HG03342 (cell line): ENCODE measurements around the gene ZWILCH.
"Not testable (repeated sequence)": the region's sequence is repeated elsewhere in the genome, so short reads cannot be mapped to it uniquely, and the experiment has no call there.

Experiments used
- ATAC-seq: cut with Tn5 transposase; IDR thresholded peaks from one replicate; pipeline ENCODE4 v1.9.1; 2021; ENCODE audit warnings: mild to moderate bottlenecking, moderate library complexity; ENCODE audit not compliant: unreplicated experiment

ZWILCH gene

GRCh38 chr15:66504563-66505429 lies at the start of gene ZWILCH, which contains the start of gene RPL4:
ZWILCH (plus strand) TSS chr15:66505326; CDS start chr15:66505339, 13 bp downstream.
RPL4 (minus strand) TSS chr15:66504855; CDS start chr15:66504790, 65 bp downstream.
- peak; percentile 78 for ATAC-seq

DNA sequence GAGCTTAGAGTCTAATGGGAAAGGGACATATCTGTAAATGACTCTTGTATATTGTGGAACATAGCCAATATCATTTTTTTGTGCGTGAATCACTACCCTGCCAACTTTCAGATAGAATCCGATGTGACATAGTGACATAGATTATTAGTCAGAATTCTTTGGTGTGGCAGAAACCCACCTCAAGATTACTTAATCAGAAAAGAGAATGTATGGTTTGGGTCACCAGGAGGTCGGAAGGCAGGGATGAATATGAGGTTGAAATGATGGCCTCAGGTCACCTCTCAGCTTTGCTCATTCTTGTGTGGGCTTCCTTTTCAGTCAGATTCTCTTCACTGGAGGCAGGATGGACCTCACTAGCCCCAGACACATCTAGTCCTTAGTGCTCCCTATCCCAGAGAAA lies 48.9 kb upstream of the ZWILCH start:
- no peak for ATAC-seq

GRCh38 chr15:66459818-66460615 lies 45.1 kb upstream of the ZWILCH start:
- ATAC-seq = no peak

DNA sequence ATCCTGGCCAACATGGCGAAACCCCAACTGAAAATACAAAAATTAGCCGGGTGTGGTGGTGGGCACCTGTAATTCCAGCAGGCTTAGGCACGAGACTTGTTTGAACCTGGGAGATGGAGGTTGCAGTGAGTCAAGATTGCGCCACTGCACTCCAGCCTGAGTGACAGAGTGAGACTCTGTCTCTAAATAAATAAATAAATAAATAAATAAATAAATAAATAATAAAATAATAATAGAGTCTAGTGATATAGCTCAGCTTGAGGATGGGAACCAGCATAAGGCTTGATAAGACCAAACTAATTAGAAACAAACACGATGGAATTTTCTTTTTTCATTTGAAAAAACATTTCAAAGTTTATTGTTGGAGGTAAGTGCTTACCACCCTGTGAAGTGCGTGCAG lies 43.8 kb upstream of the ZWILCH start:
- ATAC-seq = not testable (repeated sequence)

GRCh38 chr15:66461917-66462316 lies 43.2 kb upstream of the ZWILCH start:
- no peak for ATAC-seq

DNA sequence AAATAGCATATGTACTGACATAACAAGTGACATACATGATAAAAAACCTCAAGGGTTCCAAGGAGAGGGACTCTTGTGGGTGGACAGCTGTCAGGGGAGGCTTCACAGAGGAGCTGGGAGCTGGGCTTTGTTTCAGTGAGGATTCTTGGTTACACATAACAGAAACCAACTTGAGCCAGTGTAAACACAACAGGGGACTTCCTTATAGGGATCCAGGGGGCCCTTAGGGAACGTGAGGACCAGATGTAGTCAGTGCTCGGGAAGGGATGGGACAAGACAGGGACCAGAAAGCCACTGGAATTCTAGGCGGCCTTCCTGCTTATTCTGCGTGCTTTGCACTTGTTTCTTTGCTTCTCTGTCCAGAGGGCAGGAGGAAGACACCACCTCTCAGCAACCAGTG lies 42.5 kb upstream of the ZWILCH start:
- ATAC-seq = no peak

- ATAC-seq = not testable (repeated sequence)
Observed at GRCh38 chr15:66465294-66465693, 39.8 kb upstream of the ZWILCH start.

- not testable (repeated sequence) for ATAC-seq
Observed at GRCh38 chr15:66467162-66468040, 37.7 kb upstream of the ZWILCH start.

- not testable (repeated sequence) for ATAC-seq
Observed at GRCh38 chr15:66470825-66471224, 34.3 kb upstream of the ZWILCH start.

DNA sequence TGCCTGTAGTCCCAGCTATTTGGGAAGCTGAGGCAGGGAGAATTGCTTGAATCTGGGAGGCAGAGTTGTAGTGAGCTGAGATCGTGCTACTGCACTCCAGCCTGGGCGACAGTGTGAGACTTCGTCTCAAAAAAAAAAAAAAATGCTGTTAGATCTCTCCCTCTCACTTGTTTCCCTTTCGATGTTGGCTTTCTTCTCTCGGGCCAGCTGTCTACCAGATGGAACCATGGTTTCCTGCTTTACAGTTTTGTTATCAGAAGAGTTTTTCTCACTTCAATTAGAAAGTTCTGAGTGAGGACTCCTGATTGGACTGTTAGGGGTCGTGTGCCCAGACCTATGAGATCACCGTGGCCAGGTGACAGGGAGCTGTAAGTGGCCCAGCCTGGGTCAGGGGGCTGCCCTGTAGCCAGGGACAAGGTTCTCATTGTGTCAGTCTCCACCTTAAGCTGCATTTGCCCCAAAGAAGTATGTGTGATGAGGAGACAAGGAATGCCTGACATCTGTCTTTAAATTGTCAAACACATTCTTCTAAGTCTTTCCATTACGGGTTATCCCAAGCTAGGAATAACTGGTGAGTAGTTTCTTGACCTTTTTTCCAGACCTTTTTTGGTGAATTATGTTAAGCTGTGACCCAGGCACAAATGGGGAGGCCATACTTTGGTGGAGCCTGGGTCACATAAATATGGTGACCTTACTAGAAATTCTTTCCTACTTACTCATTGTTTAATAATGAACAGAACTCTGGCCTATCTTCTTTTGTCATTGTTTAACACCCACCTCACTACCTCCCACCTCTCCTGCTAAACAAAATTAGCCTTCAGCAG lies 32.7 kb upstream of the ZWILCH start:
- ATAC-seq = peak; percentile 90

- no peak for ATAC-seq
Observed at GRCh38 chr15:66474135-66474534, 31.0 kb upstream of the ZWILCH start.

GRCh38 chr15:66474963-66475362 lies 30.2 kb upstream of the ZWILCH start:
- ATAC-seq = no peak

- no peak for ATAC-seq
Observed at GRCh38 chr15:66476535-66476934, 28.6 kb upstream of the ZWILCH start.

DNA sequence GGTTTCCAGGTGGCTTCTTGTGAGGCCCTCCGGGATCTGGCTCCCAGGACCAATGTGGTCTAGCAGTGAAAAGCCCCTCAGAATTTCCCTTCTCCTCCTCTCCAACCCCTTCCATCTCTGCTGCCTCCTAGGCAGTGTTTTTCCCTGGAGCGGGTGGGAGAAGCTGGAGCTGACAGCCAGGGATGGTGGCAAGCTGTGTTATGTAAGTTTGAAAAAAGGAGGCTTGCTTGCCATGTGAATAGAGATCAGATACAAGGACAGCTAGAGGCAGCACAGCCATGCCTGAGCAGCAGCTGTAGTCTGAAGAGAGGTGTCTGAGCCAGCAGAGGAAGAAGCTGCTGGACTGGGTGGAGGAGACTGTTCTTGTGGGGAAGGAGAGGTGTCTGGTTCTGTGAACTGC lies 28.1 kb upstream of the ZWILCH start:
- ATAC-seq = no peak

DNA sequence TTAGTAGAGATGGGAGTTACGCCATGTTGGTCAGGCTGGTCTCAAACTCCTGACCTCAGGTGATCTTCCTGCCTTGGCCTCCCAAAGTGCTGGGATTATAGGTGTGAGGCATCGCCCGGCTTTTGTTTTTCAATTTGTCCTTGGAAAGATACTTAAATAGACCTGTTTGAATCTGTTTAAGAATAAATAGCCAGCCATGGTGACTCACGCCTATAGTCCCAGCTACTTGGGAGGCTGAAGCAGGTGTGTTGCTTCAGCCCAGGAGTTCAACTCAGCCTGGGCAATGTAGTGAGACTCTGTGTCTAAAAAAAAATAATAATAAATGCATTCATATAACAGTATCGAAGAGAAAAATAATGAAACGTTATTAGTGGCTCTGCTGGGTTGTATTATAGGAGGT lies 24.9 kb upstream of the ZWILCH start:
- no peak for ATAC-seq

GRCh38 chr15:66481107-66481856 lies 23.8 kb upstream of the ZWILCH start:
- ATAC-seq = no peak

DNA sequence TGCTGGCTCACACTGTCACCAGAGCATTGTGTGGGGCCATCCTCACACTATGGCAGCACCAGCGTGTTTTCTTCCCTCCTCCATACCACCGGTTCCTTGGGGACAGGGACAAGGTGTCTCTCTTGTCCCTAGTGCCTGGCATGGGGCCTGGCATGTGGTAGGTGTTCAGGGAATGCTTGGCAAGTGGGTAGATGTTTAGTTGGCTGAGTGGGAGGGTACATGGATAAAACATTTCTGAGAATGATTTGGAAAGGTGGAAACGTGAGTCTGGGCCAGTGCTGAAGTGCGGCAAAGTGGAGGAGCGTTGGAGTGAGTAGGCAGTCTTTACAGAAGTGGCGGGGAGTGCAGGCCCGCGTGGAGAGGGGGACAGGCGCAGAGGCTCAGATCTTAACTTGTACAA lies 22.6 kb upstream of the ZWILCH start:
- ATAC-seq = no peak

- ATAC-seq = no peak
Observed at GRCh38 chr15:66483131-66483566, 22.0 kb upstream of the ZWILCH start.

DNA sequence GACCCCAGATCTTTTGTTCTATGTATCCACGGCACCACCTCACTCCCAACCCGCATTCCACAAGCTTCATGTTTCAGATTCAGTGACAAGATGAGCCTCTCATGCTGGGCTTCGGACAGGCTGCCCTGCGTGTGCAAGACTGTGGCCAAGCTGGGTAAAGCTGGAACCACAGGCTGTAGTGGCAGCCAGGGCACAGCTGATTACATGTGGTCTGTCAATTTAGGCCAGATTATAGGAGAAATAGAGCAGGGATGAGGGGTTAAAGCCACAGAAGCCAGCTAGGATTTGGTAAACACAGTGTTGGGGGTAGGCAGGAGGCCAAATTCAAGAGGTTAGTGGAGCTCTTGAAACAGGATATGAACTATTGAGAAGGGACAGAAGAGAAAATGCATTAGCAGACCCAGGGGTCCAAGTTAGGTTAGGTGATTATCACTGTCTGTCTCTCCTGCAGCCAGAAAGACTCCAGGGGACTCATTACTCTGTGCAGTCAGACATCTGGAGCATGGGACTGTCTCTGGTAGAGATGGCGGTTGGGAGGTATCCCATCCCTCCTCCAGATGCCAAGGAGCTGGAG lies 20.5 kb upstream of the ZWILCH start:
- no peak for ATAC-seq
